CD4-positive, alpha-beta T cell treated with Interleukin-17A for 1 hour (primary cell): Measurements from ENCODE around the gene IGF2BP3.

ENCODE experiments used
- DNase-seq: peaks from one replicate; pipeline ENCODE4 v3.0.0-alpha.2; 2020

The IGF2BP3 gene

GRCh38 chr7:23292623-23293022 is 177.7 kb downstream of the IGF2BP3 start:
- no peak for DNase-seq

GRCh38 chr7:23291957-23292560 is 178.2 kb downstream of the IGF2BP3 start:
- no peak for DNase-seq

GRCh38 chr7:23290993-23291392 is 179.3 kb downstream of the IGF2BP3 start:
- no peak for DNase-seq

- DNase-seq: no peak
Measured at GRCh38 chr7:23287612-23288011, 182.7 kb downstream of the IGF2BP3 start.

GRCh38 chr7:23285657-23286646 is 184.3 kb downstream of the IGF2BP3 start:
- no peak for DNase-seq

- DNase-seq: no peak
Measured at GRCh38 chr7:23284871-23285270, 185.4 kb downstream of the IGF2BP3 start.

- no peak for DNase-seq
Measured at GRCh38 chr7:23283086-23283485, 187.2 kb downstream of the IGF2BP3 start.

GRCh38 chr7:23279819-23280525 is 190.3 kb downstream of the IGF2BP3 start:
- DNase-seq: no peak

GRCh38 chr7:23277359-23277989 is 192.8 kb downstream of the IGF2BP3 start:
- DNase-seq: peak; percentile 67

GRCh38 chr7:23276947-23277346 is 193.3 kb downstream of the IGF2BP3 start:
- DNase-seq: no peak

GRCh38 chr7:23276376-23276775 is 193.9 kb downstream of the IGF2BP3 start:
- DNase-seq: no peak

- DNase-seq: no peak
Measured at GRCh38 chr7:23275912-23276311, 194.4 kb downstream of the IGF2BP3 start.

GRCh38 chr7:23273141-23273599 is 197.1 kb downstream of the IGF2BP3 start:
- peak; percentile 86 for DNase-seq

- DNase-seq: no peak
Measured at GRCh38 chr7:23272275-23272674, 198.0 kb downstream of the IGF2BP3 start.

- no peak for DNase-seq
Measured at GRCh38 chr7:23268746-23269145, 201.5 kb downstream of the IGF2BP3 start.

- DNase-seq: no peak
Measured at GRCh38 chr7:23268167-23268566, 202.1 kb downstream of the IGF2BP3 start.

- no peak for DNase-seq
Measured at GRCh38 chr7:23267357-23267756, 202.9 kb downstream of the IGF2BP3 start.

- no peak for DNase-seq
Measured at GRCh38 chr7:23266918-23267317, 203.4 kb downstream of the IGF2BP3 start.

- DNase-seq: no peak
Measured at GRCh38 chr7:23264916-23265458, 205.3 kb downstream of the IGF2BP3 start.

GRCh38 chr7:23261843-23262452 is 208.3 kb downstream of the IGF2BP3 start:
- peak; percentile 55 for DNase-seq

- DNase-seq: no peak
Measured at GRCh38 chr7:23260371-23260770, 209.9 kb downstream of the IGF2BP3 start.
